HUES6 (cell line): ENCODE data around the gene TOP1.
"Not testable (repeated sequence)": the region's sequence is repeated elsewhere in the genome, so short reads cannot be mapped to it uniquely, and the experiment has no call there.

Source experiments
- H3K27ac ChIP-seq: 2 replicates; pipeline ENCODE4 v1.7.0; 2013; ENCODE audit warnings: low read depth, mild to moderate bottlenecking, low read length, inconsistent platforms
- H3K27me3 ChIP-seq: 2 replicates; pipeline ENCODE4 v1.6.1; 2013; ENCODE audit warnings: low read length; ENCODE audit not compliant: control insufficient read depth, insufficient read depth
- H3K36me3 ChIP-seq: 2 replicates; pipeline ENCODE4 v1.6.1; 2013; ENCODE audit warnings: low read length; ENCODE audit not compliant: control insufficient read depth, insufficient read depth
- H3K4me1 ChIP-seq: 2 replicates; pipeline ENCODE4 v1.6.1; 2013; ENCODE audit warnings: low read length; ENCODE audit not compliant: control insufficient read depth, insufficient read depth
- H3K4me3 ChIP-seq: 2 replicates; pipeline ENCODE4 v1.5.1; 2013; ENCODE audit warnings: low read depth, low read length
- H3K9ac ChIP-seq: one replicate; pipeline ENCODE4 v1.6.1; 2013; ENCODE audit warnings: mild to moderate bottlenecking, low read length
- H3K9me3 ChIP-seq: 2 replicates; pipeline ENCODE4 v1.6.1; 2013; ENCODE audit warnings: low read depth, low read length; ENCODE audit not compliant: control insufficient read depth, insufficient read depth

TOP1 gene

DNA sequence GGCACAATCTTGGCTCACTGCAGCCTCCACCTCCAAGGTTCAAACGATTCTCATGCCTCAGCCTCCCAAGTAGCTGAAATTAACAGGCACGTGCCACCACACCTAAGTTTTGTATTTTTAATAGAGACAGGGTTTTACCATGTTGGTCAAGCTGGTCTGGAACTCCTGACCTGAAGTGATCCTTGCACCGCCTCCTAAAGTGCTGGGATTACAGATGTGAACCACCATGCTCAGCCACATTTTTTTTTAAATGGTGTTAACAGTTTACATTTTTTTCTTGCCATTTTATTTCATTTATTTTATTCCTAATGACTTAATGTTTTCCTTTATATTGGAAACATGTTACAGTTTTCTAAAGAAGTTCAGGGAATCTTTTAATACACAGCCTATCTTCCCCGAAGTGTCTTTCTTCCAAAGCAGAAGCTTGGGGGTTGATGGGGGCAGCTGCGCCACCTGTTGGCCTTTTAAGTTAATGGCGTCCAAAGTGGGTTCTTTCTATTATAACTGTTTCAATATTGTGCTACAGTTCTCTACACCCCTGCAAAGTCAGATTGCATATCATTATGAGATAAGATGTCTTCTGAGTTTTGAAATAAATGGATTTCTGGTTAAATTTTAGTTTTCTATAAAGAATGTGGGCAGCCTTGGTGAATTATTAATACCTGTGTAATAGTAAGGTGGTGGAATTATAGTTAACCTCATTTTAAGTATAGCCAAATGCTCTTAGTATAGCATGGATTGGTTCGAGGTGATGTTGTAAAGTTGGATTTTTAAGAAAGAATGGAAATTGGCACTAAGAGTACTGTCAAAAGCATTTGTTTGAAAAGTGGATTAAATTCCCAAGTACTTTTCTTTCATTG lies 66.7 kb downstream of the TOP1 start:
- Histone ChIP-seq H3K27ac (no peak overlapping the region), H3K4me3 (no peak overlapping the region), H3K9me3 (no peaks in the 10 kb centered on the region), H3K27me3 (no peaks in the 10 kb centered on the region), H3K36me3 (peaks cover 76% of the 10 kb centered on the region), H3K9ac (no peak overlapping the region), H3K4me1 (no peaks in the 10 kb centered on the region)

DNA sequence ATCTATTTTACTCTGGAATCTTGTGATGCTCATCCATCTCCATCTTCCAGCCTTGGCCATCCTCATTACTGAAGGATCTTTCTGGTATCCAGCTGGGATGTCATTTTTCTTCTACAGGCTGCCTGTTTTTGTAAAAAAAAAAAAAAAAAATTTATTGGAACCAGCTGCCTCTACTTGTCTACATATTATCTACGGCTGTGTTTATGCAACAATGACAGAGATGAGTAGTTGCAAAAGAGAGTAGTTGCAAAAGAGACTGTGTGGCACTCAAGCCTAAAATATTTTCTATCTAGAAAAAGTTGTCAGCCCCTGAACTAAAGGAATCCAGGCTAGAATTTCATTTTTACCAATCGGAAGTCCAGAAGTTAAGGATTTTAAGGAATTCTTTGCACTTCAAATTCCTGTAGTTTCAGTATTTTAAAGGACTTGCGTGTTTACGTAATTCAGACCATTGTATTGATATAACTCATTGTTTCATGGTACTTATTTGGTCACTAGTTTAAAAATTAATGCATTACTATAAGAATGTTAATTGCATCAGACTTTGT lies 70.2 kb downstream of the TOP1 start:
- H3K9me3 ChIP-seq = no peaks in the 10 kb centered on the region
- H3K27me3 ChIP-seq = no peaks in the 10 kb centered on the region
- peaks cover 86% of the 10 kb centered on the region for H3K36me3 ChIP-seq
- H3K4me1 ChIP-seq = no peaks in the 10 kb centered on the region
- H3K27ac ChIP-seq = no peak overlapping the region
- H3K9ac ChIP-seq = no peak overlapping the region
- H3K4me3 ChIP-seq = no peak overlapping the region

DNA sequence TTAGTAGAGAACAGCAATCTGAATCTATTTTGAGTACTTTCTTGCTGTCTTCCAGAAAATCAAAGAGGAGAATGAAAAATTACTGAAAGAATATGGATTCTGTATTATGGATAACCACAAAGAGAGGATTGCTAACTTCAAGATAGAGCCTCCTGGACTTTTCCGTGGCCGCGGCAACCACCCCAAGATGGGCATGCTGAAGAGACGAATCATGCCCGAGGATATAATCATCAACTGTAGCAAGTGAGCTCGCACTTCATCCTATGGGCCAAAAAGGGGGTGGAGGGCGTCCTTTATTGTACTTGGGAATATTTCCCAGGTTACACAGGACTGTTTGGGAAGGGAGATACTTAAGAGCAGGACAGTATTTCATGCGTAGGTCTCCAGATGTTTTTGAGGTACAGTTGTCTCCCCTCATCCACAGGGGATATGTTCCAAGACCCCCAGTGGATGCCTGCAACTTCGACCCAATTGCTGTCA lies 71.4 kb downstream of the TOP1 start:
- Histone ChIP-seq H3K4me1 (no peaks in the 10 kb centered on the region), H3K9me3 (no peaks in the 10 kb centered on the region), H3K36me3 (peaks cover 91% of the 10 kb centered on the region), H3K27ac (no peak overlapping the region), H3K27me3 (no peaks in the 10 kb centered on the region), H3K4me3 (no peak overlapping the region), H3K9ac (no peak overlapping the region)

DNA sequence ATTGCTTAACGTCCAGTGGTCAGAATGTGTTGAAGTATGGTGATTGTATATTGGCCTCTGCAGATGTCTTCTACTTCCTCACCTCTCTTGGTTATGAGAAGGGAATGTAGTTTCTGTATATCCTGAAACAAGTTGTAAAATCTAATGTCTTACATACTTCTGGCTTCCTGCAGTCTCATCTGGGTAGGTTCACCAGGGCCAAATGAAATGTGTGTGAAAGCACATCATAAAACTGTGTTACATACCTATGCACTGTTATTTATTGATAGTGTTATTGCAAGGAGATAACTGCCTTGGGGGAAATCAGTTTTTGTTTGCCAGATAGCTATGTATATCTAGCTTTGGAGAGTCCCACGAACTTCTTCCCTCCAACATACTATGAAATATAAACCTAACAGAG lies 73.0 kb downstream of the TOP1 start:
- Histone ChIP-seq H3K36me3 (peaks cover 94% of the 10 kb centered on the region), H3K27ac (no peak overlapping the region)

DNA sequence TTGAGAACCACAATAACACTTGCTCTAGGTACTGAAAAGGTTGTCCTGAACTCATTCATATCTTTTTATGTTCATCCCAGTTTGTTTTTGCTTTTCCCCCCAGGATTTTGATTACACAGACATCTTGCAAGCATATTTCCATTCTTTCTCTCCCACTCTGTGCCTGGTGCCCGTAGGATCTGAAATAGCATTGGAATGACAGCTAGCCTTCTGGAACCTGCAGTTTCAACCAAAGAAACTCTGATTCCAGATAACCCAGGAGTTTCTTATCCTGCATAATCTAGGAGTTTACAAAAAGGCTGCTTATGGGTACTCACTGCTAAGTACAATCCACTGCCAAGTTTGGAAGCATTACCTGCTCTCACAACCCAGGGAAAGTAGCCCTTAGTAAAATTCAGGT lies 79.9 kb downstream of the TOP1 start:
- Histone ChIP-seq H3K36me3 (peaks cover 90% of the 10 kb centered on the region), H3K4me1 (no peaks in the 10 kb centered on the region), H3K4me3 (no peak overlapping the region), H3K27ac (no peak overlapping the region), H3K9ac (no peak overlapping the region), H3K9me3 (no peaks in the 10 kb centered on the region), H3K27me3 (no peaks in the 10 kb centered on the region)

More for the DNA sequence above, 73.0 kb downstream of the TOP1 start:
- H3K9me3 ChIP-seq = no peaks in the 10 kb centered on the region
- H3K4me3 ChIP-seq = no peak overlapping the region
- no peaks in the 10 kb centered on the region for H3K4me1 ChIP-seq
- H3K27me3 ChIP-seq = no peaks in the 10 kb centered on the region
- no peak overlapping the region for H3K9ac ChIP-seq

DNA sequence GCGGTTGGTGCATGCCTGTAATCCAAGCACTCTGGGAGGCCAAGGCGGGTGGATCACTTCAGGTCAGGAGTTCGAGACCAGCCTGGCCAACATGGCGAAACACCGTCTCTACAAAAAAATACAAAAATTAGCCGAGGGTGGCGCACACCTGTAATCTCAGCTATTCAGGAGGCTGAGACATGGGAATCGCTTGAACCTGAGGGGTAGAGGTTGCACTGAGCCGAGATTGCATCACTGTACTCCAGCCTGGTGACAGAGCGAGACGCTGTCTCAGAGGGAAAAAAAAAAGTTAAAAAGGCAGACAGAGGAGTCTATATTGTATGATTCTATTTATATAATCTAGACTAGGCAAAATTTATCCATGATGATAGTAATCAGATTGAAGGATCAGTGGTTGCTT lies 81.4 kb downstream of the TOP1 start:
- no peak overlapping the region for H3K4me3 ChIP-seq
- H3K4me1 ChIP-seq = no peaks in the 10 kb centered on the region
- no peaks in the 10 kb centered on the region for H3K9me3 ChIP-seq
- H3K9ac ChIP-seq = no peak overlapping the region
- H3K27ac ChIP-seq = no peak overlapping the region
- peaks cover 89% of the 10 kb centered on the region for H3K36me3 ChIP-seq
- H3K27me3 ChIP-seq = no peaks in the 10 kb centered on the region

DNA sequence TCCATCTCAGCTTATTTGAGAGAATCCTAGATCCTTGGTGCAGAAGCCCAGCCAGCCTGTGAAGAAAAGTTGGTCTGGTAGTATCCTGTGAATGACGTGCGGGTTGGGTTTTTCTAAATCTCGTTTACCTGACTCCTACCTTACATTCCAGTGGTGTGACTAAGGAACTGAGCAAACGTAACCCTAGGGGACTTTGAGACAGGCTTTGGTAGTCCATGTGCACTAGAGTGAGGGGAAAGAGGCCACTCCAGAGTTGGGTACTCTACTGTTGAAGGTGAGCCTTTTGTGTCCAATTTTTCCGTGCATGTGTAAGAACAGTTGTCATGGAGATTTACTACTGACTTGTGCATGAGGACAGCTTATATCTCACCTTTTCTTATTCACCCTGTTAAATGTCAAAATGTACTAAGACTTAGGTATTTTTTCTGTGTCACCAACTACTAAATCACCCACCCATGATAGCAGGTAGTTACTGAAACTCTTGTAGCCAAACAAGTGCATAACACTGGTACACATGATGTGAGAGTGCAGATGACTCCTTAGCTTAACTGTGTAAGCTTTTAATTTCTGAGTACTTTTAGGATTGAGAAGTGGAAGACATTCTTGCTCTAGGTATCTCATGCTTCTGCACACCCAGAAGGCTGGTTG lies 82.4 kb downstream of the TOP1 start:
- no peak overlapping the region for H3K4me3 ChIP-seq
- H3K9me3 ChIP-seq = no peaks in the 10 kb centered on the region
- no peak overlapping the region for H3K9ac ChIP-seq
- H3K27ac ChIP-seq = no peak overlapping the region
- H3K27me3 ChIP-seq = no peaks in the 10 kb centered on the region
- H3K36me3 ChIP-seq = peaks cover 89% of the 10 kb centered on the region
- H3K4me1 ChIP-seq = no peaks in the 10 kb centered on the region

DNA sequence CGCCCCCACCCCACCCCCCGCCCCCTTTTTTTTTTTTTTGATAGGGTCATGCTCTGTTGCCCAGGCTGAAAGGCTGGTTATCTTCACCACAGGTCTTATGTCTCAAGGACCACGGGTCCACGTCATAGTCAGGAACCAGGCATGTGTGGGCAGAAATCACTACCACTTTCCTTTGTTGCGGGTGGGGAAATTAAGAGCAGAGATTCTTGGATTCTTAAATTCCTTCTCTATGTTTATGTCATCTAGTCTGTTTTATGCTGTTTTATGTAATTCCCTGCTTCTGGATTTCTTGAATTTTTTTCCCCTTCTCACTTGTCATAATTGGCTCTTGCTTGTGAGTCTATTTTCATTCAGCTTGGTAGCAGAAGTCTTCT lies 82.9 kb downstream of the TOP1 start:
- no peaks in the 10 kb centered on the region for H3K4me1 ChIP-seq
- H3K27ac ChIP-seq = no peak overlapping the region
- H3K9ac ChIP-seq = no peak overlapping the region
- no peaks in the 10 kb centered on the region for H3K9me3 ChIP-seq
- no peaks in the 10 kb centered on the region for H3K27me3 ChIP-seq
- no peak overlapping the region for H3K4me3 ChIP-seq
- peaks cover 91% of the 10 kb centered on the region for H3K36me3 ChIP-seq

DNA sequence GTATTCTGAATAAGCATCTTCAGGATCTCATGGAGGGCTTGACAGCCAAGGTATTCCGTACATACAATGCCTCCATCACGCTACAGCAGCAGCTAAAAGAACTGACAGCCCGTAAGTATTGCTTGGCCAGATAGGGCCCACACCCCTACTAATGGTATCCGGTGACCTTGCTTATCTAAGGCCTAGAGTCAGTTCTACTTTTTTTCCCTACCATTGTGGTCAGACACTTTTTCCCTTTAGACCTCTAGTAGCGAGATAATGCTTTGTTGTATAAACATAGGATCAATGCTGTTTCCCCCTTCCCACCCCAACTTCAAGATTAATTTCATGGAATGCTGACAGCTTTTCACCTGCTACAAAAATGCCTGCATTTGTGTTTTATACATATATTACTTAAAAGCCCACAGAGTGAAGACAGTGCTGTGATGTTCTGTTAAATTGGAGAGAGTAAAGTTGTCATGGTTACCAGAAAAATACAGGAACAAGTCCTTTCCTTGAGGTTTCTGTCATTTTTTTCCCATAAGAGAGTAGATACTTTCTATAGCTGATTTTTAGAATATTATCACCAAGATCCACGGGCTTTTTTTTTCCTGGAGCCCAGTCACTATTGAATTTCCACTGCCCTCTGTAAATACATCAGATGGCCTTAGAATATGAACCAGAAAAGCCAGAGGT lies 87.8 kb downstream of the TOP1 start:
- H3K27ac ChIP-seq = no peak overlapping the region
- no peak overlapping the region for H3K9ac ChIP-seq
- H3K4me1 ChIP-seq = no peaks in the 10 kb centered on the region
- no peaks in the 10 kb centered on the region for H3K9me3 ChIP-seq
- H3K4me3 ChIP-seq = no peak overlapping the region
- H3K36me3 ChIP-seq = peaks cover 95% of the 10 kb centered on the region
- no peaks in the 10 kb centered on the region for H3K27me3 ChIP-seq

DNA sequence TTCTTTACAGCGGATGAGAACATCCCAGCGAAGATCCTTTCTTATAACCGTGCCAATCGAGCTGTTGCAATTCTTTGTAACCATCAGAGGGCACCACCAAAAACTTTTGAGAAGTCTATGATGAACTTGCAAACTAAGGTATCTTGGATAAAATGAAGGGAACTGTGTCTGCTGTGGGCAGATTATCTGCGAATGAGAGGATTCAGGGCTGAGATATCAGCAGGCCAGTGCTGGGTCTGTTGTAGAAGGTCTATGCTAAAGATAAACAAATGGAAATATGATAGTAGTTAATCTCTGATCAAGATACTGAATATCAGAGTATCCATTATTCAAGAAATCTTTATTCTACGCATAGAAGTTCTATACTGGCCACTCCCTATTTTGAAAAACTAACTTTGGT lies 89.5 kb downstream of the TOP1 start:
- H3K27me3 ChIP-seq, H3K9me3 ChIP-seq, H3K4me1 ChIP-seq, H3K4me3 ChIP-seq, H3K27ac ChIP-seq, H3K9ac ChIP-seq: not testable (repeated sequence)
- H3K36me3 ChIP-seq = peaks cover 96% of the 10 kb centered on the region

DNA sequence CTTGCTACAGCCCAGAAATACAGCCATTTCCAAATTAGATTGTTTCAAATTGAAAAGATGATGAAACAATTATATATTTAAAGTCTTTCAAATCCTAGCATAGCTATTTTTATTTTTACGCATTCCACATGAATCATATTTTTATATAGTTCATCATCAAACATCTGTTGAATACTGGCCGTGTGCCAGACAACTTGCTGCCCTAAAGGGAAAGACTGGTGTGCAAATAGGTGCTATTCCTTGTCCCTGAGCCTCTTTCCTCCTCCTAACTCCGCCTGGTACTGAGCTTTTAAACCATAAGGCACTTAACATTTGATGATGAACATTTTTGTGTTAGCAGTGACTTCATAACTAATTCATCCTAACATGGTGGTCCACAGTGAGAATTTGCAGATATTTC lies 90.0 kb downstream of the TOP1 start:
- Histone ChIP-seq H3K27ac (no peak overlapping the region), H3K4me3 (no peak overlapping the region), H3K36me3 (peaks cover 95% of the 10 kb centered on the region), H3K27me3 (no peaks in the 10 kb centered on the region), H3K9me3 (no peaks in the 10 kb centered on the region), H3K4me1 (no peaks in the 10 kb centered on the region), H3K9ac (no peak overlapping the region)
